Uterus (tissue), 2 donors: Measurements from ENCODE around the gene OSTM1.

Experiments used
- POLR2A ChIP-seq, 2 donors: fragments of 450-650 bp; IDR thresholded peaks; one replicate each; pipeline ENCODE4 v1.6.1; 2016; ENCODE audit warnings: antibody characterized with exemption in 2 of 2, mild to moderate bottlenecking in 1 of 2, moderate library complexity in 1 of 2
- TF ChIP-seq, protein P1 (sequence below), 4 experiments: fragments of 200-600 bp in 2 of 4; fragments of 450-650 bp in 2 of 4; sonication (generic) in 2 of 4; IDR thresholded peaks; one replicate each; pipeline ENCODE4 v1.5.1; 2016 to 2019; ENCODE audit warnings: antibody characterized with exemption in 4 of 4, mild to moderate bottlenecking in 2 of 4, moderate library complexity in 1 of 4

DNA sequence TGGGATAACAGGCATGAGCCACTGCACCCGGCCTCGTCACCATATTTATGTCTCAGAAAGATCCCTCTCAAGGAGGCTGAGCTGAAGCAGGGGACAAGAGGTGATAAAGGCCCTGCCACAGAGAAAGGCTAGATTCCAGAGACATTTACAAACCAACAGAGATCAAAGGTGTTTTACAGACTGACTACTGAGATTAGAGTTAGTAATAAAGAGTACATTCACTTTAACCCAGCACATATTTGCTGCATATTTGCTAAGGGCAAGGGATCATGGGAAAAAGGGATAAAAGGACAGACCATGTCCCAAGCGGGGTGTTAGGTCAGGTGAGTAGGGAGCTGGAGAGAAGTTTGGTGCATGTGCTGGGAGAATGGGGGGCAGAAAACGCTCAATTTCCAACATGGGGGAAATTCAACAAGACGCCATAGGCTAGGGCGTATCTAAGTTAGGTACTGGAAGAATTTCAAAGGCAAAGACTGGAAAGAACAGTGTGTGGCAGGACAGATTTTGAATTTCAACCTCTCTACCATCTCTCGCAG lies 72.8 kb downstream of the OSTM1 start:
- TF ChIP-seq, protein P1, sequence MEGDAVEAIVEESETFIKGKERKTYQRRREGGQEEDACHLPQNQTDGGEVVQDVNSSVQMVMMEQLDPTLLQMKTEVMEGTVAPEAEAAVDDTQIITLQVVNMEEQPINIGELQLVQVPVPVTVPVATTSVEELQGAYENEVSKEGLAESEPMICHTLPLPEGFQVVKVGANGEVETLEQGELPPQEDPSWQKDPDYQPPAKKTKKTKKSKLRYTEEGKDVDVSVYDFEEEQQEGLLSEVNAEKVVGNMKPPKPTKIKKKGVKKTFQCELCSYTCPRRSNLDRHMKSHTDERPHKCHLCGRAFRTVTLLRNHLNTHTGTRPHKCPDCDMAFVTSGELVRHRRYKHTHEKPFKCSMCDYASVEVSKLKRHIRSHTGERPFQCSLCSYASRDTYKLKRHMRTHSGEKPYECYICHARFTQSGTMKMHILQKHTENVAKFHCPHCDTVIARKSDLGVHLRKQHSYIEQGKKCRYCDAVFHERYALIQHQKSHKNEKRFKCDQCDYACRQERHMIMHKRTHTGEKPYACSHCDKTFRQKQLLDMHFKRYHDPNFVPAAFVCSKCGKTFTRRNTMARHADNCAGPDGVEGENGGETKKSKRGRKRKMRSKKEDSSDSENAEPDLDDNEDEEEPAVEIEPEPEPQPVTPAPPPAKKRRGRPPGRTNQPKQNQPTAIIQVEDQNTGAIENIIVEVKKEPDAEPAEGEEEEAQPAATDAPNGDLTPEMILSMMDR (IDR thresholded peaks at IDR 0.05) = no peak
- no peak for TF ChIP-seq POLR2A (IDR thresholded peaks at IDR 0.05)
